Stimulated activated CD8-positive, alpha-beta memory T cell treated with anti-CD3 and anti-CD28 coated beads, Interleukin-7, amount 100 ng/mL, for 24 hours (primary cell): Measurements from ENCODE around the gene MSTN.

Source experiments
- DNase-seq: peaks from one replicate; pipeline ENCODE4 v3.0.0-alpha.2; 2020; ENCODE audit warnings: low read depth

MSTN gene

GRCh38 chr2:190062601-190063000 is at the start of gene MSTN:
MSTN (minus strand) TSS chr2:190062729; CDS start chr2:190062596, 133 bp downstream.
- no peak for DNase-seq

DNA sequence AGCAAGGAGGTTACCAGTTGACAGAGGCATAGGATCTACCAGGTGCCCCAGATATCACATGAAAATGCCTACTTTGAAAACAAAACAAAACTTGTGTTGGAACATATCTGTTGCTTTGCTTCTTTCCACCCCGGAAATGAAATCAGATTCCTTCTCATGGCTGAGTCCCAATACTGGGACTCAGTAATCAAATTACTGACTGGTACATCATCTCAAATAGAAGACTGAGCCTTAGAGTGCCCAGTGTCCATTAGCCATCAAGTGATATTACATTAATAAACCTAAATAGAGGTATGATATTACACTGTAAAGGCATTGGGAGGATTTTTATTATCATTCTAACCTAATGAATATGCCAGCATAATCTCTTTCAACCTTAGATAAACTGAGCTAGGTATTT is 48.6 kb upstream of the MSTN start:
- no peak for DNase-seq

DNA sequence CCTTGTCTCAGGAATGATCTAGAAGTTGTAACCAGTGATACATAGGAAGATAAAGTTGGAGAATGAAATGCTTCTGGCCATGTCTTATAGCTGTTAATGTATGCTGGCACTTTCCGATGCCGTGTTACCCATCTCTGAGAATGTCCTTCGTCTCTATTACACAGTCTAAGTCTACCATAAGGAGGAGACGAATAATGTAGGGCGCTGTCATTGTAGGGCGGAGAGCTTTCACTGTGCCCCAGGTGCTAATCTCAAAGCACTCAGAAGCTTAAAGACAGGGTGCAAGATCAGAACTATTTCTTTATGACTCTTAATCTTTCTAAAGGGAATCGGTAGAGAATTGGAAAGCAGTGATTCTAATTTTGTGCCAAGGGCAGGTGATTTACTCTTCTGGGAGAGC is 48.2 kb upstream of the MSTN start:
- DNase-seq, result no peak

DNA sequence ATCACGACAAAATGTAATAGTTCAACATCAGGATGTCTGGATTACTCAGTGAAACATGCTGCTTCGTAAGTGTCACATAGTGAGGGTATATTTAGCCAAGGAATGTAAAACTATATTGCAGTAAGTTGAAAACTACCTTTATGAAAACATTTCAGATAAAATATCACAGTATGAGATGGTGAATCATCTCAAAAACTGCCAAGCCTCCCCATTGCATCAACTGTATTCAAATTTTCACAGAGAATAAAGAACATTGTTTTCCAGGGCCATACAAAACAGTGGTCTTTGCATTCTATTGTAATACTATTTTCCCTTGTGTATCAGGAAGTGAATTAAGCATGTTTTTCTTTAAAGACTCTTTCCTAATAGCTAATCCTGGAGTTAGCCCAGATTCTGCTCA is 47.6 kb upstream of the MSTN start:
- DNase-seq, result no peak

DNA sequence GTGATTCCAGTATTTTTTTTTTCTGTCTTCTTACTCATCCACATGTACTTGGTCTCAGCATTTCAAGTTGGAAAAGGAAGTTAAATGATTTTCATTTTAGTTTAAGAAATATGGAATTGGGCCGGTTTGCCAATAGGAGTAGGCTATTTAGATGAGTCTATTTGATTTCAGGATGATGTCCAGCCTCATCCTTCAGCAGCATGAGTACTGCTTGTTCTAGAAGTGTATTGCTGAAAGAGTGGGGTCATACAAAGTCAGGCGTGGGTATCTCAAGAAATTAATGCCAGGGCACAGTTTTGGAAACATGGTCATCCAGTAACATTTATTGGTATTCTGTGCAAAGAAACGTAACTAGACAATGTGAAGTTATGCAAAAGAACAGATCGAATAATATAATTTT is 44.9 kb upstream of the MSTN start:
- no peak for DNase-seq

GRCh38 chr2:190106783-190107182 is 44.3 kb upstream of the MSTN start:
- no peak for DNase-seq

GRCh38 chr2:190105554-190105953 is 43.0 kb upstream of the MSTN start:
- no peak for DNase-seq

GRCh38 chr2:190103144-190103543 is 40.6 kb upstream of the MSTN start:
- DNase-seq, result no peak

GRCh38 chr2:190099890-190100697 is 37.6 kb upstream of the MSTN start:
- no peak for DNase-seq

GRCh38 chr2:190098851-190099250 is 36.3 kb upstream of the MSTN start:
- DNase-seq, result no peak

DNA sequence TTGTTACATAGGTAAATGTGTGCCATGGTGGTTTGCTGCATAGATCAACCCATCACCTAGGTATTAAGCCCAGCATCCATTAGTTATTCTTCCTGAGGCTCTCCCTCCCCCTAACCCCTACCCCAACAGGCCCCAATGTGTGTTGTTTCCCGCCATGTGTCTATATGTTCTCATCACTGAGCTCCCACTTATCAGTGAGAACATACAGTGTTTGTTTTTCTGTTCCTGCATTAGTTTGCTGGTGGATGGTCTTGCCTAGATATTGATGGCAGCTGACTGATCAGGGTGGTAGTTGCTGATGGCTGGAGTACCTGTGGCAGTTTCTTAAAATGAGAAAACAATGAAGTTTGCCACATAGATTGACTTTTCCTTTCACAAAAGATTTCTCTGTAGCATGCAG is 34.6 kb upstream of the MSTN start:
- DNase-seq, result no peak

GRCh38 chr2:190094316-190094871 is 31.9 kb upstream of the MSTN start:
- no peak for DNase-seq

GRCh38 chr2:190093793-190094192 is 31.3 kb upstream of the MSTN start:
- no peak for DNase-seq

DNA sequence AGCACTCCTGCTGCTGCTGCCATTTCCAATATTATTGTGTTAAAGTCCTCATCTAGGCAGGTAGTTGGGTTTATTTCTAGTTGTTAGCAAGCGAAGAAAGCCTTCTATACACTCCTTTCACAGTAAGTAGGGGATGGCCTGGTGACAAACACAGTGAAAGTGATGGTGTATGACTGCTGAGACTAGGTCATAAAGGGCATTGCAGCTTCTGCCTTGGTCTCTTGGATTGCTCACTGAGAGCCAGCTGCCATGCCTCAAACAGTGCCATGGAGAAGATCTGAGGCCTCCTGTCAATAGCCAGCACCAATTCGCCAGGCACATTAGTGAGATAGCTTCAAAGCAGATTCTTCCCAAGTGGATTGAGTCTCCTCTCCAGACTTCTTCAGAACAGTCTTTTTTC is 27.6 kb upstream of the MSTN start:
- no peak for DNase-seq

DNA sequence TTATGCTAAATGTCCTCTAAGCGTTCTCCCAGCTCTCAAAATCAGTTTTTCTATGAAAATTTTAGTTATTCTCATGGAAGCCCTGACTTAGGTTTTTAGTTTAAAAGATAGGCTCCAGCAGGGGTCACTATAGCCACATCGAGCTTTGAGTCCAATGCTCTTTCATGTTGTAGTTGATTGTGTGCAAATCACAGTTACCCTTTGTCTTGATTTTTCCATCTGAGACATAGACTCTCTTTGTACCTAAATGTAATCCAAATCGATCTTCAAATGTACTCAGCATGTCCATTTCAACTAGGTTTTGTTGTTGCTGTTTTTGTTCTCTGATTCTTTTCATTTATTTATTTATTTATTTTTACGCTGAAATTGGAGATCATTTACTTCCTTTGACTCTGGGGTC is 26.4 kb upstream of the MSTN start:
- no peak for DNase-seq

GRCh38 chr2:190084704-190085103 is 22.2 kb upstream of the MSTN start:
- no peak for DNase-seq

GRCh38 chr2:190082118-190082517 is 19.6 kb upstream of the MSTN start:
- no peak for DNase-seq

DNA sequence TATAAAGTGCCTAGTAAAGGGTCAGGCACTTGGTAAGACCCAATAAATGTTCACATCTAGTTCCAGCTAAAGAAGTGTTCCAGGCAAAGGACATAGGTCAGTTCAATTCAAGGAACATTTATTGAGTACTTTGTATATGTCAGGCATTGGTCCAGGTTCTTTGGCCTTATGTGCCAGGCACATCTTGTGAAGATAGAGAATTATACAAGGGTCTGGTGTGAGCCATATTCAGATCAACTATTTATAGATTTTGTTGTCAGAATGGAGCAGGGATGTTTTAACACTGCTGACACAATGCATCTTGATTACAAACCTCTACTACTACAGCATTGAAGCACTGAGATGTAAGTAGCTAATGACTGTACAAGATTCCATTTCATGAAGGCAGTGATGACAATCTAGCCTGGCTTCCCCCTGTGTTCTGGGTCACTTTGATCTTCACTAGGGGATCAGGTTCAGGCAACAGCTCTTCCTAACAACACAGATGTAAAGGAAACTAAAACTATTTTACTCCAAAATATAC is 18.1 kb upstream of the MSTN start:
- DNase-seq, result no peak

DNA sequence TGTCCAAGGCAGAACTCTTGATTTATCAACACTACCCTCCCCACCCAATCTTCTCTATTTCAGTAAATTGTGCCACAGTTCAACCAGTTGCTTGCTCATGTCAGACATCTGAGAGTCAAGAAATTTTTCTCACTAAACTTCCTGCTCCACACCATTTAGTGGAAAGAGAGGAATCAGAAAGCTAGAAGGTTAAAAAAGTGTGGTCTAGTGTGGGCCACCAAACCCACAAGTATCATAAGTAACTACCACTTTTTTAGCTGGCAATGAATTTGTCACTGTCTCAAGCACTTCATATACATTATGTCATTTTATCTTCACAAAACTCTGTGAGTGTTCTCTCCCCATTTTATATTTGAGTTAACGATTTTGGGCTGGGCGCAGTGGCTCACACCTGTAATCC is 16.6 kb upstream of the MSTN start:
- no peak for DNase-seq

GRCh38 chr2:190075623-190076022 is 13.1 kb upstream of the MSTN start:
- DNase-seq, result no peak

DNA sequence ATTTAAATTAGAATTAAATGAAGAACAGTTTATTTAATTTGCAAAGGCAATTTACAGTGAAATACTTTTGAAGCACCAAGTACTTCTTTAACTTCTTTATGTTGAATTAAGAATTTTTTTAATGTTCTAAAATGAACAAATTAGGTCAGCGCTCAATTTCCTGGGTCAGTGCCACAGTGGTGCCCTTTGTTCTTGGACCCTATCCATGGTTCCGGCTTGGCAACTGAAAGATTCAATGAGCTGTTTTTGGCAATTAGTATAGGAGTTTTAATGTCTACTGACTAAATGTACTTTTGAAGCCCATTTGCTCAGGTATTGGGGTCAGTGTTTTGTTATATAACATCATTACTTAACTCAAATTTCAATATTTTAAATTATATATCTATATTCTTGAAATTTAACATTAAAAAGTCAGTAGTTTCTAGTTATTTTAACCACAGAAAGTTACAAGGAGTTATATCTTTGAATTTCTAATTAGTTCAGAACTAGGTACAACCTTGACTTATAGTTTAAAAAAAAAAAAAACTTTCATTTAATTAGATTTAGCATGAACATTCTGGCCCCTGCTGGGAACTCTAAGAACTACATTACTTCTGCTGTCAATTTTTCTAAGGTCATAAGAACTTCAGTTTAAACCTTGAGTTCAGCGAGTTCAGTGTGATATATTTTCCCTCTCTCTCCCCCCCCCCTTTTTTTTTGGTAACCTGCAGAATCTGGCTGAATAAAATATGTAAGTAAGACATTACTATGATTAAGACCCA is 7.6 kb upstream of the MSTN start:
- no peak for DNase-seq

GRCh38 chr2:190068764-190069163 is 6.2 kb upstream of the MSTN start:
- DNase-seq, result no peak

DNA sequence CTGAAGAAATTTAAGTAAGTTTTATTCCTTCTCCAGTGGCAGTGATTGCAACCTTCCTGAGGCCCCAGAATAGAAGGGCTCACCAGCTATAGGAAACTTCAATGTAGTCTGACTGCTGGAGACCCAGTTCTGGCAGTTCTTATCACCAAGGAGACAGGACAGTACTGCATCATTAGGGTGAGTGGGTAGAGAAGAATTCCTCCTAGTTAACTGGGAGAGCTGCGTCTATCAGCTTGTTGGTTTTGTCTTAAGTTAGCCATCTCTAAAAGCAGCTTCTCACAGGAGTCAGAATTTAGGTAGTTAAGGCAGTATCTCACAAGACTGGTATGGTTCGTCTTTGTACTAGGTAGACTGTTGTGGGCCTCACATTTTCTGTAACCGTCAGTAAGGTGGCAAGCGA is 3.3 kb upstream of the MSTN start:
- DNase-seq, result no peak
